Suprapubic skin (tissue), 3 donors: ENCODE measurements around the gene TAF11L7.
"Not testable (repeated sequence)": the region's sequence is repeated elsewhere in the genome, so short reads cannot be mapped to it uniquely, and the experiment has no call there.

ENCODE experiments used
- CTCF ChIP-seq, 2 donors: fragments of 200-600 bp in 1 of 2; fragments of 450-650 bp in 1 of 2; sonication (generic) in 1 of 2; IDR thresholded peaks; one replicate each; pipeline ENCODE4 v1.5.1; 2016 to 2019; ENCODE audit warnings: antibody characterized with exemption in 2 of 2, mild to moderate bottlenecking in 1 of 2, moderate library complexity in 1 of 2
- EP300 ChIP-seq: sonication (generic); formaldehyde crosslinking; IDR thresholded peaks from one replicate; pipeline ENCODE4 v1.6.1; 2017; ENCODE audit warnings: antibody characterized with exemption
- POLR2A ChIP-seq, 2 donors: fragments of 450-650 bp; IDR thresholded peaks; one replicate each; pipeline ENCODE4 v1.6.1; 2017; ENCODE audit warnings: antibody characterized with exemption in 2 of 2, mild to moderate bottlenecking in 2 of 2, moderate library complexity in 2 of 2

GRCh38 chr5:17585658-17586057 lies at the start of gene TAF11L7:
- not testable (repeated sequence) for TF ChIP-seq POLR2A (IDR thresholded peaks at IDR 0.05); EP300; CTCF (IDR thresholded peaks at IDR 0.05)
